Peyer's patch (tissue), 4 donors: Measurements from ENCODE around the gene GRIK3. TPM values are rescaled to one million over a fixed set of nuclear protein-coding genes. Genes with fewer than 3 reads are reported as not detected.
"Not testable (repeated sequence)": the region's sequence is repeated elsewhere in the genome, so short reads cannot be mapped to it uniquely, and the experiment has no call there.

Source experiments
- DNase-seq, 3 donors: peaks; one replicate each; pipeline ENCODE4 v3.0.0-alpha.2; 2017 to 2019
- H3K27ac ChIP-seq, 4 donors: fragments of 200-600 bp; sonication (generic); one replicate each; pipeline ENCODE4 v1.5.1; 2016 to 2019
- H3K27me3 ChIP-seq, 2 donors: fragments of 200-600 bp; sonication (generic); one replicate each; pipeline ENCODE4 v1.5.1; 2019
- H3K36me3 ChIP-seq, 3 donors: fragments of 200-600 bp; sonication (generic); one replicate each; pipeline ENCODE4 v1.5.1; 2016 to 2019
- H3K4me1 ChIP-seq, 4 donors: fragments of 200-600 bp; sonication (generic); one replicate each; pipeline ENCODE4 v1.5.1; 2016 to 2019
- H3K4me3 ChIP-seq, 4 donors: fragments of 200-600 bp; sonication (generic); 1 replicate in 3 of 4; 2 replicates in 1 of 4; pipeline ENCODE4 v1.5.1; 2016 to 2019; ENCODE audit warnings: mild to moderate bottlenecking in 1 of 4
- H3K9me3 ChIP-seq, 4 donors: fragments of 200-600 bp; sonication (generic); one replicate each; pipeline ENCODE4 v1.5.1; 2016 to 2019; ENCODE audit warnings: mild to moderate bottlenecking in 1 of 4
- POLR2A ChIP-seq, 2 donors: fragments of 450-650 bp; IDR thresholded peaks; one replicate each; pipeline ENCODE4 v1.5.1; 2017; ENCODE audit warnings: antibody characterized with exemption in 2 of 2, mild to moderate bottlenecking in 2 of 2, moderate library complexity in 2 of 2
- total RNA-seq, 4 donors: library from RNA; depleted of rRNA; stranded (reverse); fragments of >200 nt; gene quantifications; one replicate each; pipeline ENCODE4 v1.1.0, GENCODE V29; 2016
- TF ChIP-seq, protein P1 (sequence below), 6 experiments: fragments of 450-650 bp in 4 of 6; fragments of 200-600 bp in 2 of 6; sonication (generic) in 1 of 6; IDR thresholded peaks; one replicate each; pipeline ENCODE4 v1.5.1; 2017 to 2019; ENCODE audit warnings: antibody characterized with exemption in 6 of 6, mild to moderate bottlenecking in 3 of 6, moderate library complexity in 1 of 6

GRIK3 gene
- total RNA-seq, 4 donors from 2014 or later = 0.18 to 0.83 (median 0.62) TPM

DNA sequence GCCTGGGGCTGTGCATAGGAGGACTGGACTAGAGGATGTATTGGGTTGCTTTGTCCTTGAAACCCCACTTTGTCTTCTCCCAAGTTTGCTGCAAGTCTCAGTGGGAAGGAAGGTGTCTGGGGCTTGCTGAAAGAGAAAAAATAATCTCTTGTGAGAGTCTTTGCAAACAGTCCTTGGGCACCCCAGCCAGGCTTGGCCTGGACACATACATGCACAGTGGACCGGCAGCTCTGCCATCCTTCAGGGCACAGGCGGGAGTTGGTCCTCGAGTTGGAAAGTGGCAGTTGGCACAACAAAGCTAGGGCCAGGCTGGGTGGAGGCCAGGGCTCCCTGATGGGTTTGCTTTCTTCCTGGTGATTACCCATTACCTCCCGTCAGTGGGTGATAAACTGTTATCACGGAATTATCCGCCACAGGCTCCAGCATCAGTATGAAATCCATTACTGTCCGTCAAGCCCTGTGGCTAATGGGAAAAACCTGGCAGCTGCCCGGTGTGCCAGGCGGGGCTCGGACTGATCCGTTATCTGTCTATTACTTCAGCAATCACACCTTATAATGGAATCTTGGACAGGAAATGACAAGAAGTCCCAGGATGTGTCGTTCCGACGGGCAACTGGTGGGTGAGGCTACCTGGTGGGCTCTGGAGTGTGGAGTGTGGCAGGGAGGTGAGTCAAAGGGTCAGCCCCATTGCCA, 265.7 kb downstream of the GRIK3 start:
- no peaks in the 10 kb centered on the region for H3K4me1 ChIP-seq
- TF ChIP-seq, protein P1, sequence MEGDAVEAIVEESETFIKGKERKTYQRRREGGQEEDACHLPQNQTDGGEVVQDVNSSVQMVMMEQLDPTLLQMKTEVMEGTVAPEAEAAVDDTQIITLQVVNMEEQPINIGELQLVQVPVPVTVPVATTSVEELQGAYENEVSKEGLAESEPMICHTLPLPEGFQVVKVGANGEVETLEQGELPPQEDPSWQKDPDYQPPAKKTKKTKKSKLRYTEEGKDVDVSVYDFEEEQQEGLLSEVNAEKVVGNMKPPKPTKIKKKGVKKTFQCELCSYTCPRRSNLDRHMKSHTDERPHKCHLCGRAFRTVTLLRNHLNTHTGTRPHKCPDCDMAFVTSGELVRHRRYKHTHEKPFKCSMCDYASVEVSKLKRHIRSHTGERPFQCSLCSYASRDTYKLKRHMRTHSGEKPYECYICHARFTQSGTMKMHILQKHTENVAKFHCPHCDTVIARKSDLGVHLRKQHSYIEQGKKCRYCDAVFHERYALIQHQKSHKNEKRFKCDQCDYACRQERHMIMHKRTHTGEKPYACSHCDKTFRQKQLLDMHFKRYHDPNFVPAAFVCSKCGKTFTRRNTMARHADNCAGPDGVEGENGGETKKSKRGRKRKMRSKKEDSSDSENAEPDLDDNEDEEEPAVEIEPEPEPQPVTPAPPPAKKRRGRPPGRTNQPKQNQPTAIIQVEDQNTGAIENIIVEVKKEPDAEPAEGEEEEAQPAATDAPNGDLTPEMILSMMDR (IDR thresholded peaks at IDR 0.05) = no peak
- no peak for TF ChIP-seq POLR2A (IDR thresholded peaks at IDR 0.05)
- H3K9me3 ChIP-seq = no peaks in the 10 kb centered on the region
- no peaks in the 10 kb centered on the region for H3K27me3 ChIP-seq
- H3K4me3 ChIP-seq = no peak overlapping the region
- peak in 2 of 3 donors; percentile 19 to 29 for DNase-seq
- no peaks in the 10 kb centered on the region for H3K36me3 ChIP-seq
- no peak overlapping the region for H3K27ac ChIP-seq

DNA sequence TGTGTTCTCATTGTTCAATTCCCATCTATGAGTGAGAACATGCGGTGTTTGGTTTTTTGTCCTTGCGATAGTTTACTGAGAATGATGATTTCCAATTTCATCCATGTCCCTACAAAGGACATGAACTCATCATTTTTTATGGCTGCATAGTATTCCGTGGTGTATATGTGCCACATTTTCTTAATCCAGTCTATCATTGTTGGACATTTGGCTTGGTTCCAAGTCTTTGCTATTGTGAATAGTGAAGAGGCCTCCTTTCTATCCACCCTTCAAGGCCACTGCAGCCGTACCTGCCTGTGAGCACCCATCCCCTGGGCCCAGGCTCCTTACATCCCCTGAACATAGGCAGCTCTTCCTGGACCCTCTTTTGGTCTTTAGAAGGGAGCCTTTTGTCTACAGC, 266.9 kb downstream of the GRIK3 start:
- H3K27me3 ChIP-seq, DNase-seq, H3K4me1 ChIP-seq, H3K27ac ChIP-seq, H3K36me3 ChIP-seq, H3K4me3 ChIP-seq, H3K9me3 ChIP-seq: not testable (repeated sequence)

DNA sequence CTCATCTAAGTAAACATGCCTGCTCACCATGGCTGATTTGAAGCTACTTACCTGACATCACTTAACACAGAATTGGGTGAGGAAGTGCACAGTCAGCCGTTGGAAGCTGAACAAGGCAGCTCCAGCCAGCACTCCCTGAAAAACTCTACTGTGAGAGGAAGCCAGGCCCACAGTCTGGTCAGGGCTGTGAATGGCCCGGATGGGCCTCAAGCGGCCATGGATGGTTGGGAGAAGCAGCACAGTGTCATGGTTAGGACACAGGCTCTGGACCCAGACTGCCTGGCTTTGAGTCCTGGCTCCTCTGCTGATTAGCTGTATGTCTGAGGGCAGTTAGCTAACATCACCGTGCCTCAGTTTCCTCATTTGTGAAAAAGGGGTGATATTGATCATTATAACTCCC, 267.8 kb downstream of the GRIK3 start:
- Histone ChIP-seq H3K36me3 (no peaks in the 10 kb centered on the region), H3K27ac (no peak overlapping the region), H3K27me3 (no peaks in the 10 kb centered on the region), H3K4me1 (no peaks in the 10 kb centered on the region), H3K4me3 (no peak overlapping the region), H3K9me3 (no peaks in the 10 kb centered on the region)
- DNase-seq = peak in 1 of 3 donors; percentile 36
- TF ChIP-seq, protein P1 (IDR thresholded peaks at IDR 0.05) = no peak
- TF ChIP-seq POLR2A (IDR thresholded peaks at IDR 0.05) = no peak

DNA sequence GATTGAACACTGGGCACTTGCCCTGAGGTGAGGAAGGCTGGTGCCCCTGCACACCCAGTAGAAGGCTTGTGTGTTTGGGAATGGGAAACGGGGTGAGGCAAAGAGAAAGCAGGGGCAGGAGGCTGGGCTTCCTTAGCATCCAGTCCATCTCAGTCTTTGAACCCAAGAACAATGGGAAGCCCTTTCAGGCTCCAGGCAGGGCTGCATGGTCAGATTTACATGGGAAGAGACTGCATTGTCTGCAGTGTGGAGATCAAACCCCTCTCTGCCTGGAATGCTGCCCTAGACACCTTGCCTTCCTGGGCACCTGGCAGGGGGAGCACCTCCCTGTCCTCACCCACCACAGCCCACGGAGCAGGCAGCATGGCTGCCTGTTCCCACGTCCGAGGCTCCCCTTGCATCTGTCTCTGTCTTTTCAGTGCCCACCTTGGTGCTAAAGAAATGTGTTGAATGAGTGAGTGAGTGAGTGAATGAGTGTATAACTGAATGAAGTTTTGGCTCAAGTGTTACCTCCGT, 268.5 kb downstream of the GRIK3 start:
- Histone ChIP-seq H3K4me3 (no peak overlapping the region), H3K9me3 (no peaks in the 10 kb centered on the region), H3K4me1 (no peaks in the 10 kb centered on the region), H3K36me3 (no peaks in the 10 kb centered on the region), H3K27ac (no peak overlapping the region), H3K27me3 (no peaks in the 10 kb centered on the region)
- TF ChIP-seq POLR2A (IDR thresholded peaks at IDR 0.05) = no peak
- TF ChIP-seq, protein P1 (IDR thresholded peaks at IDR 0.05) = no peak
- peak in 1 of 3 donors; percentile 21 for DNase-seq

DNA sequence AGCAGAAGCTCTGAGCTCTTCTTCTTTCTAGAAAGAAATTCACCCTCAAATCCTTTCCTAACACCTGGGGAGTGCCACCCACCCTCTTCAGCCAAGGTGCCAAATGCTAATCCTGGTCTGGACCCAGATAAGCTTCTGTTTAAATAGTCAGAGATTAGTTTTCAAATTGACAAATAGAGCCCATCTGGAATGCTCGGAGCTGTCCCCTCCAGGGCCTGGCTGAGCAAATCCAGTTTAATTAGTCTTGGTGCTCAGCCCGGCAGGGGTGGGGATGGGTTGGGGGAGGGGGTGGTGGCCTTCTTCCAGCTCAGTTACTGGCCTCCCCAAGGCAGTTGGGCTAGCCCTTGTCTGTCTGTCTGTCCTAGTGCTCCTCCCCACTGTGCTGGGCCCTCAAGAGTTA, 269.5 kb downstream of the GRIK3 start:
- no peaks in the 10 kb centered on the region for H3K27me3 ChIP-seq
- peak in 1 of 3 donors; percentile 10 for DNase-seq
- TF ChIP-seq POLR2A (IDR thresholded peaks at IDR 0.05) = no peak
- TF ChIP-seq, protein P1 (IDR thresholded peaks at IDR 0.05) = no peak
- H3K4me1 ChIP-seq = no peaks in the 10 kb centered on the region
- H3K36me3 ChIP-seq = no peaks in the 10 kb centered on the region
- H3K4me3 ChIP-seq = no peak overlapping the region
- no peaks in the 10 kb centered on the region for H3K9me3 ChIP-seq
- no peak overlapping the region for H3K27ac ChIP-seq

DNA sequence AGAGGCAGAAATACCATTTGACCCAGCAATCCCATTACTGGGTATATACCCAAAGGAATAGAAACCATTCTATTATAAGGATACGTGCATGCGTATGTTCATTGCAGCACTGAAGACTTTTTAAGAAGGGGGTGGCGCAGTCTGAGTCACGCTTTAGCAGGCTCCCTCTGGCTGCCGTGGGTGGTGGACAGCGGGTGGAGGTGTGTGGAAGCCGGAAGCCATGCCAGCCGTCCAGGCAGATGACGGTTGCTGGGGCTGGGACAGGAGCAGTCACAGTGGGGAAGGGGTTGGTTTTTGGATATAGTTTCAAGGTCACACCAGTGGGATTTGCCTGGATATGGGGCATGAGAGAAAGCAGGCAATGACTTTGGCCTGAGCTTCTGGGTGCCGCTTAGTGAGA, 270.5 kb downstream of the GRIK3 start:
- Histone ChIP-seq H3K4me1 (no peaks in the 10 kb centered on the region), H3K27me3 (no peaks in the 10 kb centered on the region), H3K36me3 (no peaks in the 10 kb centered on the region), H3K4me3 (no peak overlapping the region), H3K9me3 (no peaks in the 10 kb centered on the region), H3K27ac (no peak overlapping the region)
- DNase-seq = peak in 1 of 3 donors; percentile 7
- TF ChIP-seq, protein P1 (IDR thresholded peaks at IDR 0.05) = no peak
- TF ChIP-seq POLR2A (IDR thresholded peaks at IDR 0.05) = no peak
